ENCODE data around the gene CASP8. TPM values are rescaled to one million over a fixed set of nuclear protein-coding genes. Genes with fewer than 3 reads are reported as not detected.

CASP8 gene
- total RNA-seq, 4 donors from 2014 or later: 11.9 to 22.7 (median 17.2) TPM

GRCh38 chr2:201307876-201308275 is 47.5 kb downstream of the CASP8 start:
- H3K27me3 ChIP-seq: no peaks in the 10 kb centered on the region
- 96% methylated on average over 3 of the region's 3 CpGs for WGBS
- H3K27ac ChIP-seq: no peak overlapping the region
- no peak for DNase-seq (ENCODE audit: low spot score in 2 of 2)
- no peaks in the 10 kb centered on the region for H3K4me1 ChIP-seq
- H3K9me3 ChIP-seq: no peaks in the 10 kb centered on the region
- H3K4me3 ChIP-seq: no peak overlapping the region
- TF ChIP-seq EP300 (IDR thresholded peaks at IDR 0.05) (no peak), POLR2A (IDR thresholded peaks at IDR 0.05) (no peak), CTCF (IDR thresholded peaks at IDR 0.05) (no peak), POLR2AphosphoS5 (IDR thresholded peaks at IDR 0.05) (no peak)
- H3K36me3 ChIP-seq: no peaks in the 10 kb centered on the region

- Histone ChIP-seq H3K36me3 (no peaks in the 10 kb centered on the region), H3K27ac (no peak overlapping the region), H3K4me3 (no peak overlapping the region), H3K4me1 (no peaks in the 10 kb centered on the region), H3K9me3 (no peaks in the 10 kb centered on the region), H3K27me3 (no peaks in the 10 kb centered on the region)
- DNase-seq (ENCODE audit: low spot score in 2 of 2): no peak
- 95% methylated on average over 3 of the region's 3 CpGs for WGBS
- TF ChIP-seq POLR2A (IDR thresholded peaks at IDR 0.05) (no peak), POLR2AphosphoS5 (IDR thresholded peaks at IDR 0.05) (no peak), EP300 (IDR thresholded peaks at IDR 0.05) (no peak), CTCF (IDR thresholded peaks at IDR 0.05) (no peak)
Observed at GRCh38 chr2:201308914-201309313, 48.6 kb downstream of the CASP8 start.

- no peak overlapping the region for H3K4me3 ChIP-seq
Observed at GRCh38 chr2:201313362-201313761, 53.0 kb downstream of the CASP8 start.

GRCh38 chr2:201319511-201319910 is 59.2 kb downstream of the CASP8 start:
- Histone ChIP-seq H3K9me3 (peaks cover 12% of the 10 kb centered on the region), H3K27me3 (no peaks in the 10 kb centered on the region), H3K36me3 (no peaks in the 10 kb centered on the region), H3K27ac (no peak overlapping the region), H3K4me3 (no peak overlapping the region), H3K4me1 (no peaks in the 10 kb centered on the region)
- WGBS: 43% methylated on average over 2 of the region's 2 CpGs
- no peak for DNase-seq (ENCODE audit: low spot score in 2 of 2)
- TF ChIP-seq POLR2AphosphoS5 (IDR thresholded peaks at IDR 0.05): no peak
- no peak for TF ChIP-seq CTCF (IDR thresholded peaks at IDR 0.05)
- TF ChIP-seq EP300 (IDR thresholded peaks at IDR 0.05): no peak
- no peak for TF ChIP-seq POLR2A (IDR thresholded peaks at IDR 0.05)

More at GRCh38 chr2:201313362-201313761, 53.0 kb downstream of the CASP8 start:
- no peak for DNase-seq (ENCODE audit: low spot score in 2 of 2)
- no peaks in the 10 kb centered on the region for H3K27me3 ChIP-seq
- 70% methylated on average over 5 of the region's 5 CpGs for WGBS
- no peak for TF ChIP-seq POLR2AphosphoS5 (IDR thresholded peaks at IDR 0.05)
- no peak for TF ChIP-seq EP300 (IDR thresholded peaks at IDR 0.05)
- TF ChIP-seq CTCF (IDR thresholded peaks at IDR 0.05): no peak
- TF ChIP-seq POLR2A (IDR thresholded peaks at IDR 0.05): no peak
- no peaks in the 10 kb centered on the region for H3K36me3 ChIP-seq
- H3K4me1 ChIP-seq: no peaks in the 10 kb centered on the region
- no peak overlapping the region for H3K27ac ChIP-seq
- no peaks in the 10 kb centered on the region for H3K9me3 ChIP-seq

GRCh38 chr2:201320257-201320656 is 59.9 kb downstream of the CASP8 start:
- H3K27ac ChIP-seq: no peak overlapping the region
- no peak for DNase-seq (ENCODE audit: low spot score in 2 of 2)
- H3K27me3 ChIP-seq: no peaks in the 10 kb centered on the region
- WGBS: 92% methylated on average over 4 of the region's 4 CpGs
- peaks cover 12% of the 10 kb centered on the region for H3K9me3 ChIP-seq
- TF ChIP-seq CTCF (IDR thresholded peaks at IDR 0.05): no peak
- TF ChIP-seq POLR2A (IDR thresholded peaks at IDR 0.05): no peak
- TF ChIP-seq POLR2AphosphoS5 (IDR thresholded peaks at IDR 0.05): no peak
- TF ChIP-seq EP300 (IDR thresholded peaks at IDR 0.05): no peak
- H3K4me1 ChIP-seq: no peaks in the 10 kb centered on the region
- no peak overlapping the region for H3K4me3 ChIP-seq
- H3K36me3 ChIP-seq: no peaks in the 10 kb centered on the region
